Astrocyte of the cerebellum (primary cell): Measurements from ENCODE around the gene DZIP3.

Experiments used
- DNase-seq: peaks from one replicate; pipeline ENCODE4 v3.0.0-alpha.2; 2011; ENCODE audit warnings: low read depth
- H3K4me3 ChIP-seq: 2 replicates; pipeline ENCODE4 v1.5.1; 2011; ENCODE audit warnings: mild to moderate bottlenecking, low read depth, low read length, moderate library complexity
- in situ Hi-C: cut with HindIII; loops from 2 replicates; pipeline ENCODE4 v1.10.0; 2017; ENCODE audit warnings: low sequenced_read_pairs
- TF ChIP-seq, protein P1 (sequence below): IDR thresholded peaks from 2 replicates; pipeline ENCODE4 v1.5.1; 2012; ENCODE audit warnings: low read length, low read depth, moderate library complexity, mild to moderate bottlenecking; ENCODE audit errors: missing control alignments

The DZIP3 gene

DNA sequence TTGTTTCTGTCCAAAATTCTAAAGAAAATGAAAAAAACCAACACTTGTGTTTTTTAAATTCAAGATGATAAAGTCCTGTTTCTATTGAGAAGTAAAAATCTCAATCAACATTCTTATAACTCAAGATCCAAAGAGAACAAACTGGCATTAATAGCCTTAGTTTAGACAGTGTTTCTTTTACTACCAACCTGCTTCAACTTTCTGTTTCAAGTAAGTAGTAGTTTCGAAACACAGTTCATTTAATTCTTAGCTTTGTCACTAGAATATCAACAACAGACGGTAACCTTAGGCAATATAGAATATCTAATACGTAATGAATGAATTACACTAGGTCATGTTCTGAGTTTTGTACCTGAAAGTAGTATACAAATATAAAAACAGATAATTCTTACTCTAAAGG is 24.0 kb upstream of the DZIP3 start:
- DNase-seq, result no peak
- in situ Hi-C loops, result no loop called here
- TF ChIP-seq, protein P1, sequence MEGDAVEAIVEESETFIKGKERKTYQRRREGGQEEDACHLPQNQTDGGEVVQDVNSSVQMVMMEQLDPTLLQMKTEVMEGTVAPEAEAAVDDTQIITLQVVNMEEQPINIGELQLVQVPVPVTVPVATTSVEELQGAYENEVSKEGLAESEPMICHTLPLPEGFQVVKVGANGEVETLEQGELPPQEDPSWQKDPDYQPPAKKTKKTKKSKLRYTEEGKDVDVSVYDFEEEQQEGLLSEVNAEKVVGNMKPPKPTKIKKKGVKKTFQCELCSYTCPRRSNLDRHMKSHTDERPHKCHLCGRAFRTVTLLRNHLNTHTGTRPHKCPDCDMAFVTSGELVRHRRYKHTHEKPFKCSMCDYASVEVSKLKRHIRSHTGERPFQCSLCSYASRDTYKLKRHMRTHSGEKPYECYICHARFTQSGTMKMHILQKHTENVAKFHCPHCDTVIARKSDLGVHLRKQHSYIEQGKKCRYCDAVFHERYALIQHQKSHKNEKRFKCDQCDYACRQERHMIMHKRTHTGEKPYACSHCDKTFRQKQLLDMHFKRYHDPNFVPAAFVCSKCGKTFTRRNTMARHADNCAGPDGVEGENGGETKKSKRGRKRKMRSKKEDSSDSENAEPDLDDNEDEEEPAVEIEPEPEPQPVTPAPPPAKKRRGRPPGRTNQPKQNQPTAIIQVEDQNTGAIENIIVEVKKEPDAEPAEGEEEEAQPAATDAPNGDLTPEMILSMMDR, result no peak
- H3K4me3 ChIP-seq, result no peak overlapping the region

DNA sequence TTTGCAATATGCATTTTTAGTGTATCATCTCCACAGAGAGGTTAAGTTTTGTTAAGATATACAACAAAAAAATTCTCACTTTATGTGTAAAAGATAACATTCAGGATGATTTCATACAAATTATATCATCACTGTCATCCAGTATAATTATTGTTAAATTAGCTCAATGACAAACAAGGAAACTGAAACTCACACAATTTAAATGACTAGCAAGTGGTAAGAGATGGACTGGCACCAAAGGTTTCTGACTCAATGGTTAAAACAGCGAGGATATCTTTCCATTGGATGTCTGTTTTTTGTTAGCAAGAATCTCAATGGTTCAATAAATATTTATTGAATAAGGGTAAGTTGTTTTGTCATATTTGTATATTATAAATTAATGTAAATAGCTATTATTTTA is 22.9 kb upstream of the DZIP3 start:
- in situ Hi-C loops, result no loop called here
- DNase-seq, result no peak

DNA sequence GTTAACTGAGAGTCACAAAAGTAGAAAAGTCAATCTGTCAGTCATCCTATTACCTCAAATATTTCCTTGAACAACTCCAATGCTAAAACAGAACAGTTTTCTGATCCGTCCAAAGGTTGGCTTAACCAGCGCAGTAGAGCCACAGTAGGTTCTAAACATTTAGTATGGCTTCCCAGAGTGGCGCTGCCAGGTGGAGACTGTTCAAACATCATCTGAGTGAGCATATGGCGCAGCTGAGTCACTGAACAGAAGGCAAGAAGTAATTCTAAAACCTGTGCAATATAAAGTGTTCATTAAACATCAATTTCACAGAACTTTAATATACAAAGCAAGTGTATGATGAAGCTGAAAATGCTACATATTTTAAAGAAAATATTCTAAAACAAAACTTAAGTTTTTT is 20.2 kb upstream of the DZIP3 start:
- TF ChIP-seq, protein P1, result no peak
- no peak overlapping the region for H3K4me3 ChIP-seq
- DNase-seq, result no peak
- in situ Hi-C loops, result no loop called here

More for the DNA sequence above, 22.9 kb upstream of the DZIP3 start:
- H3K4me3 ChIP-seq, result no peak overlapping the region
- TF ChIP-seq, protein P1, result no peak

DNA sequence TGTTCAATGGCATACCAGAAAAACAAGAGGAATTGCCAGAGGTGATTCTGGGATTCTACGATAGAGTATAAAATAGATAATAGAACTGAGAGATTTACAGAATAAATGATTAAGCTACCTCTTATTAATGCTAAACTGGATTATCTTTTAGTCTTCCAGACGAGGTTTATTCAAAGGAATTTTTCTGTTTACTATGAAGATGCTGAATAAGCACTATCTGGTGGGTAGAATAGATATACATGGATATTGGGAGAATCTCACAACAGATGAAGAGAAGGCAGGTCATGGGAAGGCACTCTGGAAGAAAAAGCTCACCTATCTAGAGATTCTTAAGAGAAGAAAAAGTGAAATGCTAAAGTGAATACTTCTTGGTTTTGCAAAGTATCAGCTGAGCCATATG is 11.5 kb upstream of the DZIP3 start:
- no peak for DNase-seq
- H3K4me3 ChIP-seq, result no peak overlapping the region
- in situ Hi-C loops, result no loop called here
- TF ChIP-seq, protein P1, result no peak

DNA sequence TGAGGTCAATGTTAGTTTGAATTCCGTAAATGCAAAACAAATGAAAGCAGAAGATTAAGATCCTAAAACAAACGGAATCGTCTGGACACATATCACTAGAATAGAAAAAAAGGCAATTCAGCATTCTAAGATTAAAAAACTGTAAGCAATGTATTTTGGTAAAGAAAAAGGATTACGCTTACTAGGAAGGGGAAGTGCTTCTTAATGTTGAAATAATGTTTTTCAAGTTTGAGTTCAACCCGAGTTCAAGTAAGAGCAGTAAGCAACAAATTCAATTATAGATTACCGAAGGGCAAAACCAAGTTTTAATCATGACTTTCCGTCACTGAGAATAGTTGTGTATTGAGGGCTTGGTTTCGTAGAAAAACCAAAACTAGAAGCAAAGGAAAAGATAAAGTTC is 921 bp upstream of the DZIP3 start:
- H3K4me3 ChIP-seq, result peak overlapping the region; percentile 84
- DNase-seq, result no peak
- in situ Hi-C loops, result no loop called here
- TF ChIP-seq, protein P1, result no peak

DNA sequence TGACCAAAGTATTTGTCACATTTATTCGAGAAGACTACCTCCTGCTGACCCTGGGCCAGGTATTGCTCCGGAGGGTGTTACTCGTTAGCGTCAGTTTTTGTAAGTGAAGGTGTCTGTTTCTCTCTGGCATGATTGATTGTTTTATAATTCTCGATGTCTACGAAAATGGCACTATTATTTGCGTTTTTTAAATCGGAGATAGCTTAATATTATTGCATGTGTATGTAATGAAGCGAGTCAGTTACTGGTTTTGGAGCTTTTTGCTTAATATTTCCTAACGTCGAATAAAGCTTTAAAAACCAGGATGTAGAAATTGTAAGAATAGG is 439 bp downstream of the DZIP3 start:
- peak overlapping the region; percentile 84 for H3K4me3 ChIP-seq
- in situ Hi-C loops, result no loop called here
- TF ChIP-seq, protein P1, result no peak
- no peak for DNase-seq

DNA sequence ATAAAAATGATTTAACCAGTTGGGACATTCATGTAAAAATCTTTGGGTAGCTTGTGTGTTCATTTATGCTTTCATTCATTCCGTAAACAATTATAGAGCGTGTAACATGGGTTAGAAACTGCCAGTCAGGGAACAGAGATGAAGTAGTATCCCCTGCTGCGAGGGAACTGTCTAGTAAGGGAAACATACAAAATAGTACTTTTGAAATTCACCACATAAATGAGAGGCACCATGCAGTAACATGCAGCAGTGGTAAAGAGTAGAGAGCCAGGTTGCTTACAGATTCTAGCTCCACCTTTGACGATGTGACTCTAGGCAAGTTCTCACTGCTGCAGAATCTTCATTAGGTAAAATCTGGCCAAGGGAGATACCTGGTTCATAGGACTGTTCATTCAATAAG is 938 bp downstream of the DZIP3 start:
- in situ Hi-C loops, result no loop called here
- DNase-seq, result no peak
- H3K4me3 ChIP-seq, result peak overlapping the region; percentile 84
- TF ChIP-seq, protein P1, result no peak
